NCI-H128 (cell line): ENCODE results near the gene SDHAF2.
"Not testable (repeated sequence)": the region's sequence is repeated elsewhere in the genome, so short reads cannot be mapped to it uniquely, and the experiment has no call there.

Source experiments
- DNase-seq: peaks from one replicate; lab custom pipeline; 2025; ENCODE audit not compliant: unreplicated experiment; lab: John Stamatoyannopoulos, UW

SDHAF2 gene

DNA sequence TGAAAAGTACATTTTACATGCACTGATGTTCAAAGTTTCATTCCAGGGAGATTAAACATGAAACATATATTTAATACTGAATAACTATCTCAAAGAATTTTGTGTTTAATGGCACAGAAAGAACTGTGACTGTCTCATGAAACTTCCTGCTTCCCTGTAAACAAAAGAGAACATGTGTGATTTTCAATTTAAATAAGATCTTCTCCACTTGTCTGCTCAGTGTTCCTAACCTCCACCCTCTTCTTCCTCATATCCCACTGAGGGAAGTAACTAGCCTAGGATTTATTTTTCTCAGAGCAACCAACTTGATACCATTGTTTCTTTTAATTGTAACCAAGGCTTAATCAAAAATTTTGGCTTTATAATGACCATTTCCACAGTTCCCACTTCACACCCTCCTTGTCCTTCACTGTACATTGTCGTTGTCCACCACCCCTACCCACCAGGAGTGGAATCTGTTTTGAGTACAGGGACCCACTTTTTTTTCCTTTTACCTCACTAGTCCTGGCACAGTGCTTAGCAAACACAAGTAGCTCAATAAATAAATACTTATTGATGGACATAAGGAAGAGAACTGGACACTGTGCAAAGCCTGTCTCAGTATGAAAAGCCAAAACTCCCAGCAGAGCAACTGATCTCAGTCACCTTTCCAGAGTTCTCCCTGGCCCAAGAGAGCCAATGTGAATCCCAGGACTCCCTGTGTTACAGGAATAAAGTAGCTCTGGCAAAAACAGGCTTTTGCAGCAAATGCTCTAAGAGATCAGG lies 4.4 kb upstream of the SDHAF2 start:
- no peak for DNase-seq

DNA sequence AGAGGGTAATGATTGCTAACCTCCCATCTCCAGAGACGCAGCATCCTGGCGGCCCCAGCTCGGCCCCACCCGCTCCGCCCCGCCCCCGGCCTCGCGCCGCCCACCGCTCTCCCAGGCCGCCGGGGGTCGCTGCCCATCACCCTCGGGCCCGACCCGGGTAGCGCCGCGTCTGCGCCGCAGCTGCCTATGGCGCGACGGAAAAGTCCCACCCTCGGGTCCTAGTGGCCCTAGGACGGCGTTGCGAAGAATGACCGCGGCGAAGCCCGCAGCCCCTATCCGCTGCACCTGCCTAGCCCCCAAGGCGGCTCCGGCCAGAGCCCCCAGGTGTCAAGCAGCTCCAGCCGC lies 606 bp upstream of the SDHAF2 start:
- DNase-seq: peak; percentile 14

DNA sequence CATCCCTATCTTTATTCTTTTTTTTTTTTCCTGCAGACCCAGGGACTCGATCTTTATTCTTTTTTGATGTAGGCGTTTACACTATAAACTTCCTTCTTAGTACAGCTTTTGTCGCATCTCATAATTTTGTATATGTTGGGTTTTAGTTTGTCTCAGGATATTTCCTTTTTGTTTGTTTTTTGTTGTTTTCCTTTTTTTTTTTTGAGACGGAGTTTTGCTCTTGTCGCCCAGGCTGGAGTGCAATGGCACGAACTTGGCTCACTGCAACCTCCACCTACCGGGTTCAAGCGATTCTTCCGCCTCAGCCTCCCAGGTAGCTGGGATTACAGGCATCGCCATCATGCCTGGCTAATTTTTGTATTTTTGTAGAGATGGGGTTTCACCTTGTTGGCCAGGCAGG lies 915 bp downstream of the SDHAF2 start:
- DNase-seq: not testable (repeated sequence)

DNA sequence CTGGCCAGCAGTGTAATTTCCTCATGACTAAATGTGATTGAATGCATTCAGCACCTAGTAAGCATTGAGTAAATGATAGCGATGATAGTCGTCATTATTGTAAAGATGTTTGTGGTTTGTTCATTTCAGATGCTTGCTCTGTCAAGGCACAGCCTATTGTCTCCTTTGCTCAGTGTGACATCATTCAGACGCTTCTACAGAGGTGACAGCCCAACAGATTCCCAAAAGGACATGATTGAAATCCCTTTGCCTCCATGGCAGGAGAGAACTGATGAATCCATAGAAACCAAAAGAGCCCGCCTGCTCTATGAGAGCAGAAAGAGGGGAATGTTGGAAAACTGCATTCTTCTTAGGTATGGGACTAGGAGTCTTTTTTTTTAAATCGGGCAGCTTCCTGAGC lies 7.6 kb downstream of the SDHAF2 start:
- no peak for DNase-seq

DNA sequence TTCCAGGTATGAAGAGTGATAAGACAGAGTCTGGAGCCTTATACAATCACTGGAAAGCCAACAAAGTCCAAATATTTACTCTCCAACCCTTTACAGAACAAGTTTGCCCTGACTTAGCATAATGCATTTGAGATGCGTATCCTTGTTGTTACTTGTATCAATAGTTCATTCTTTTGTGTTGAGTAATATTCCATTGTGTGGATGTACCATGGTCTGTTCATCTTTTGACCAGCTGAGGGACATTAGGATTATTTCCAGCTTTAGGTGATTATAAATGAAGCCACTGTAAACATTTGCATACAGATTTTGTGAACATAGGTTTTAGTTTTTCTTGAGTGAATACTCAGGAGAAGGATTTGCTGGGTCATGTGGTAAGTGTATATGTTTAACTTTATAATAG lies 9.7 kb downstream of the SDHAF2 start:
- no peak for DNase-seq

DNA sequence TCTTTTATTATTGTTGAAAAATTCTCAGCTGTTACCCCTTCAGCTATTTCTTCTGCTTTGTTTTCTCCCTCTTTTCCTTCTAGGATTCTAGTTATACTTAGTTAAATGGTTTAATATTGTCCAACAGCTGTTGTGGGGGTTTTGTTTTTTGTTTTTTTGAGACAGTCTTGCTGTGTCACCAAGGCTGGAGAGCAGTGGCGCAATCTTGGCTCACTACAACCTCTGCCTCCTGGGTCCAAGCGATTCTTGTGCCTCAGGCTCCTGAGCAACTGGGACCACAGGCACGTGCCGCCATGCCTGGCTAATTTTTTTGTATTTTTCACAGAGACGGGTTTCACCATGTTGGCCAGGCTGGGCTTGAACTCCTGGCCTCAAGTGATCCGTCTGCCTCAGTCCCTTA lies 12.7 kb downstream of the SDHAF2 start:
- DNase-seq: no peak

DNA sequence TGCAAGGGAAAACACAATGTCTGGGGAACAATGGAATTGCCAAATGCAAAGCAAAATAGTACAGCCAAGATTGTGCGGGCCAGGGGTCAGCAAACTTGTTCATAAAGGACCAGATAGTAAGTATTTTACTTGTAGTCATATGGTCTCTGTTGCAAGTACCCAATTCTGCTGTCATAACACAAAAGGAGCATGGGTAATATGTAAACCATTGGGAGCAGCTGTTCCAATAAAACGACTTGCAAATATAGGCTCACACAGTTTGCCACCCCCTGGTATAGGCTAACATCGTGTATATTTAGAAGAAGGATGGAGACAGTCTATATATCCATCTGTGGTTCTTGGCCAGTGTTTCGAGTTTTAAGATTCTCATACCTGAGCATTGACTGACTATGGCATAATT lies 15.6 kb downstream of the SDHAF2 start:
- no peak for DNase-seq

DNA sequence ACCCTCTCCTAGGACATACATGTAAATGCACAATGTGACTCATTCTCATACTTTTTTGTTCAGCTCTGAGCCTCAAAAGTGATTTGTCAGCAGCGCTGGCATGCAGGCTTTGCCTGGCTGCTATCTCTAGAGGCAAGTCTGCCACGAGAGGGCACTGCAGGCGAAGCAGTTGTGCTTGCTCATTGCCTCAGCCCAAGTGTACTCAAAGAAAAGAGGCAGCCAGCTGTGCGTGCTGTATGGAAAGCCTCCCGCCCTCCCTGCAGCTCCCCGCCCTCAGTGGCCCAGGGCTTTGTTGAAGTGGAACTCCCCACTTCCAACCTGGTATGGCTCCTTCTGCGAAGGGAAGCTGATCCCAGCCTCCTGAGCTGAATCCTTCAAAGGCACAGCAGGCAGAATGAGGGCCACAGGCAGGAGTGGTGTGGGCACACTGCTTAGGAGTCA lies 16.3 kb downstream of the SDHAF2 start:
- peak; percentile 81 for DNase-seq

DNA sequence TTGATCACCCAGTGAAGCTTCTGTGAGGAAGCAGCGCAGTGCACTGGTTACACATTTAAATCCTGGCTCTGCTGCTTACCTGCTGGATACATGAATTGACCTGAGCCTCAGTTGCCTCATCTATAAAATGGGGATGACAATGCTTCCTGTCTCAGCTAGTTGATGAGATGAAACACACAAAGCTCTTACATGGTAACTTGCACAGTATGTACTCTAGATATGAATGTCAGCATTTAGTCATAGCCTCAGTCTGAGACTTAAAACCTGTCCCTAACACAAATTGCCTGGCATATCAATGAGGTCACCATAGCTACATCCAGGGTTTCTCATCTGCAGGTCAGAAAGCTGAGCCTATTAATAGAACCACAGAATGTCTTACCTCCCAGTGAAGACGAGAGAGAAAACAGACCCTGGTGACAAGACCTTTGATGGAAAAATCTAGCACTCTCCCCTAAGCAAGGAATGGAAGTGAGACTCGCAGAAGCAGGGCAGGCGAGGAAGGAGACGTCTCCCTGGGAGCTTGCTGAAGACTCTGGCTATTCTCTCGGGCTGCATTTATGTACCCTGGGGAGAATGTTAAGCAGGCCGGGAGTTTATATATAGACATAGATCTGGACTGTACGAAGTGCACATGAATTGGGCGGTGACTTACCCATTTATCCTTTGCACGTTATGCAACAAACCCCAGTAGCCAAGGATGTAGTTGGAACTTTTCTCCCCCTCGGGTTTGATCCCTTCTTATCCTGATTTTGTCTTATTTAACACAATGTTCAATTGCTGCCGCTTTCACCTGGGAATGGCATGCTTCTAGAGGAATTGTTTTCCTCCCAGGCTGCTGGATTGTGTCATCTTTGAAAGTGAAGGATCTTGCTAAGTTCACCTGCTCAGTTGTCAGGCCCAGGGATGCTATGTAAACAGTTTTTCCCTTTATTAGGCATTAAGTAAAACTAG lies 18.0 kb downstream of the SDHAF2 start:
- no peak for DNase-seq

DNA sequence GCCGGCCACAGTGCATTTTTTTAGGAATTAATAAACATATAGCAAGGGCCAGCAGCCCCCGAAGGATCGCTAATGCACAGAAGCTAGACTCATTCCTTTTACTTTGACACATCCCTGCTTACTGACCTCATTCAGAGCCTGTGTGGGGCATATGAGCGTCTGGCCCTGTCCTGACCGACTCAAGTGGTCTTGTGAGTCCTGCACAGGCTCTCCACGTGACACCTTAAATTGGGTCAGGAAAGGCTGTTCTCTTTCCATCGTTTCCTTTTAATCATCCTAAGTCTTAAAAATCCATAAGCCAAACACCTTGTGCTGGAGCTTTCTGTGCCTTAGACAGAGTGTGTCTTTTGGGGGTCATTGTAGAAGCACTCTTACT lies 18.6 kb downstream of the SDHAF2 start:
- DNase-seq: no peak

DNA sequence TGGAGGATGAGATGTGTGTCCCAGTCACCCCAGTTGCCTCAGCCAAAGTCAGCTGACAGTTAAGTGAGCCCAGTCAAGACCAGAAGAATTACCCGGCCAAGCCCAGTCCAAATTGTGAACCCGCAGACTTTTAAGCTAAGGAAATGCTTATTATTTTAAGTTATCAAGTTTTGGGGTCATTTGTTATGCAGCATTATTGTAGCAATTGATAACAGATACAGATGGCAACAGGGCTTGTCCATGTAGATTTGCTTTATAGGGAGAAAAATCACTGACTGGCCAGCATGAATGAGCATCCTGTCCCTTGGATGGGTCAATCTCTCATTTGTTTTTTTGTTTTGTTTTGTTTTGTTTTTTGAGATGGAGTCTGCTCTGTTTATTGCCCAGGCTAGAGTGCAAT lies 22.9 kb downstream of the SDHAF2 start:
- no peak for DNase-seq

DNA sequence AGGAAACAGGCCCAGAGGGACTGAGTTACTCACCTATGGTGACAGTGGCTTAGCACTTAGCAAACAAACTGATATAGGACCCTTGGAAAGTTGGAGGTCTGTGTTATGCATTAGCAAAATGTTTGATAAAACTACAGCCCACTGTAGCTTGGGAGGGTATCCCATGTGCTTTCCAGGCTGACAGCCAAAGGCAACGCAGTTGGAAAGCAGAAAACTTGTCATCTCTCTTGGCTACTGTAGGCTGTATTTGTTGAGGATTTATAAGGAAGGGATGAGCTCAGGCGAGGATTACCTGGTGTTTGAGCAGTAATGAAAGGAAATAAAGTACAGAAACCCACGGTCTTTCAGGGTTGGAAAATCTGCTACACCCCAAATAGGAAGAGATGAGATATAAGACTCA lies 23.8 kb downstream of the SDHAF2 start:
- DNase-seq: no peak

DNA sequence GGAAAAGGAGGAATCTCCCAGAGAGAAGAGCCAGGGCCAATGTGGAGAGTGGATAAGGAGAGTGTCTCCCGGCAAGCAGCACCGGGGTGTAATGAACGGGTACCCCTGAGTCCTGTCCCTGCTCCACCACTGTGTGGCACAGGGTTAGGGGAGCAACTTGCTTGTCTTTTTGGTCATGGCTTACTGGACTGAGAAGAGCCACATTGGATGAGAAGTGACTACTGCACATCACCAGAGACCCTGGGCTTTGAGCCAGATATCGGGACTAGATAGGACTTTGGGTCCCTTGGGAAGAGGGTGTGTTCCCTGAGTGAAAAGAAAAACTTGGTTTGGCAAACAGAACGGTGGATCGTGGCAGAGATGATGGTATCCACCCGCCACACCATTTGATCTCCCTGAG lies 24.6 kb downstream of the SDHAF2 start:
- DNase-seq: no peak

DNA sequence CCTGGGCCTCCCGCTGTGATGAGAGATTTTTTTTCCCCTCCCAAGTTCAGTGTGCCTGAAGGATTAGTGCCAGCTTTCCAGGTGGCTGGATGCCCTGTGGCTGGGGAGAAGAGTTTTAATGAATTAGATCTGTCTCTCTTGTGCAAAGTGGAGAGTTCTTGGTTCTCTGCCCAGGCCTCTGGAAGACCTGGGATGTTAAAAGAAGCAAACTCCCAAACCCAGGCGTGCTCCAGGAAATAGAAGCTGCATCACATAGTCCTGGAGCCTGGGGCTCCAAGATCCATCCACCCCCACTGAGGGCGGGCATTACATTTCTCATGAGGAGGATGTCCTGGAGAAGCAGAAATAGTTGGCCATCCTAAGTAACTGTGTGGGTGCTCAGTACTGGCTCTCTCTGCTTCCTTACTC lies 30.6 kb downstream of the SDHAF2 start:
- DNase-seq: no peak

DNA sequence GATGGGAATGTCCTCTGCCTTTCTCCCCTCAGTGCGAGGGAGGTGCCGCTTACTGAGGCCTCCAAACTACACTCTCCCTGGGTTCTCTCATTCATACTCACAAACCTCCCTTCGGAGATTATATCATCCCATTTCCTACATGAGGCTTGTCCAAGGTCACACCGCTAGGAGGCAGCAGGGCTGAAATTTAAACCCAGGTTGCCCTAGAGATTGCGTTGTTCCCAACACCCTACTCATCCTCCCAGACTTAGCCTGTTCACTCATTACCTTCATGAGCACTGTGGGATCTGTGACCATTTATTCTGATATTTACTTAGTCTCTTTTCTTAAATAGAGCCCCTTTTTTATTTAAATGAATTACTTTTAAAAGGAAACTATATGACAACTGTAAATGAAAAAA lies 31.1 kb downstream of the SDHAF2 start:
- DNase-seq: no peak

DNA sequence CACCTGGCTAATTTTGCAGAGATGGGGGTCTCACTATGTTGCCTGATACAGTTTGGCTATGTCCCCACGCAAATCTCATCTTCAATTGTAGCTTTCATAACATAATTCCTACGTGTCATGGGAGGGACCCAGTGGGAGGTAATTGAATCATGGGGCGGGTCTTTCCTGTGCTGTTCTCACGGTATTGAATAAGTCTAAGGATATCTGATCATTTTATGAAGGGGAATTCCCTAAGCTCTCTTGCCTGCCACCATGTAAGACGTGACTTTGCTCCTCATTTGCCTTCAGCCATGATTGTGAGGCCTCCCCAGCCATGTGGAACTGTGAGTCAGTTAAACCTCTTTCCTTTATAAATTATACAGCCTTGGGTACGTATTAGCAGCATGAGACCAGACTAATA lies 37.7 kb downstream of the SDHAF2 start:
- DNase-seq: not testable (repeated sequence)

DNA sequence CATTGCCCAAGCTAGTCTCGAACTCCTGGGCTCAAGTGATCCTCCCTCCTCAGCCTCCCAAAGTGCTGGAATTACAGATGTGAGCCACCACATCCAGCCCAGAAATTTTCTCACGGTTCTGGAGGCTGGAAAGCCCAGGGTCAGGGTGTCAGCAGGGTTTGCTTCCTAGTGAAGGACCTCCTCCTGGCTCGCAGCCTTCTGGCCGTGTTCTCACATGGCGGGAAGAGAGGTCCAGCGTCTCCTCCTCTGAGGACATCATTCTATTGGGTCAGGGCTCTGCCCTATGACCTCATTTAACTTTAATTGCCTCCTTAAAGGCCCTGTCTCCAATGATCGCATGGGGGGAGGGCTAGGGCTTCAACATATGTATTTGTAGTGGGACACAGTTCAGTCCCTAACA lies 38.1 kb downstream of the SDHAF2 start:
- no peak for DNase-seq

DNA sequence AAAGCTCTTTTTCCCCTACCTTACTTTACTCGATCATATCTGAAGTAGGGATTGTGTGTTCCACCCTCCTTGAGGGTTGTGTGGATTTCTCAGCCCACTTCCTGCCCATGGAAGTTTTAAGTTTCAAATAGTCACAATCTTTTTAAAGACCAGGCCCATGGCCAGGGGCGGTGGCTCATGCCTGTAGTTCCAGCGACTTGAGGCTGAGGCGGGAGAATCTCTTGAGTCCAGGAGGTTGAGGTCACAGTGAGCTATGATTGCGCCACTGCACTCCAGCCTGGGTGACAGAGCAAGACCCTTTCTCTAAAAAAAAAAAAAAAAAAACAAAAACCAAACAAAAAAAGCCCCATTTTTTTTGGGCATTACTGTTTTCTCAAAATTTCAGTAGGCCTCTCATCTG lies 42.4 kb downstream of the SDHAF2 start:
- no peak for DNase-seq

DNA sequence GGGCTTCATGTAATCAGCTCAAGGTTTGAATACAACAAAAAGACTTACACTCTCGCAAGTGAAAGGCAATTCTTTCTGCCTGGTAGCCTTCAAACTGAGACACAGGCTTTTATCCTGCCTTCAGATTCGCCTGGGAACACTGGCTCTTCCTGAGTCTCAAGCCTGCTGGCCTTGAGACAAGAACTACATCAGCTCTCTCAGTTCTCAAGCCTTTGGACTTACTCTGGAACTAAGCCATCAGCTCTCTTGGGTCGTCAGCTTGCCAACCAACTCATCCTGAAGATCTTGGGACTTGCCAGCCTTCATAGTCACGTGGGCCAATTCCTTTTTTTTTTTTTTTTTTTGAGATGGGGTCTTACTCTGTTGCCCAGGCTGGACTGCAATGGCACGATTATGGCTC lies 42.9 kb downstream of the SDHAF2 start:
- DNase-seq: no peak

DNA sequence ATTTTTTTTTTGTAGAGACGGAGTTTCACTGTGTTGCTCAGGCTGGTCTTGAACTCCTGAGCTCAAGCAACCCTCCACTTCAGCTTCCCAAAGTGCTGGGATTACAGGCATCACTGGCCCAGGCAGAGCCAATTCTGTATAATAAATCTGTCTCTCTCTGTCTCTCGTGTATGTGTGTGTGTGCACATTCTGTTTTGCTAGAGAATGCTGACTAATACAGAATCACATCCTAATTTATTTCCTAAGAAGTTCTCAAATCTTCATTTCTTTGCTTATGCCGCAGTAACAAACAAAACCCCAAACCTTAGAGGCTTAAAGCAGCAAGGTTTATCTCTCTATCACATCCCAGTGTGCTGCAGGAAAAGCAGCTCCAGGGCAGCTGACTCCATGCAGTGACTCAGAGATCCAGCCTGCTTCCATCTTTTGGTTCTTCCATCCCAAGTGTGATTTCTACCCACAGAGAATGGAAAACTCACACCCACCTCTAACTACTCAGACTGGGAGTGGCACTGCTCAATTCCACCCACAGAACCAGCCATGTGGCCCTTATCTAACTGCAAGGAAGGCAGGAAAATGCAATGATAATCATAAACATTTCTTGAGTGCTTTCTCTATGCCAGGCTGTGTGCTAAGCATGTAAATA lies 43.6 kb downstream of the SDHAF2 start:
- DNase-seq: no peak

DNA sequence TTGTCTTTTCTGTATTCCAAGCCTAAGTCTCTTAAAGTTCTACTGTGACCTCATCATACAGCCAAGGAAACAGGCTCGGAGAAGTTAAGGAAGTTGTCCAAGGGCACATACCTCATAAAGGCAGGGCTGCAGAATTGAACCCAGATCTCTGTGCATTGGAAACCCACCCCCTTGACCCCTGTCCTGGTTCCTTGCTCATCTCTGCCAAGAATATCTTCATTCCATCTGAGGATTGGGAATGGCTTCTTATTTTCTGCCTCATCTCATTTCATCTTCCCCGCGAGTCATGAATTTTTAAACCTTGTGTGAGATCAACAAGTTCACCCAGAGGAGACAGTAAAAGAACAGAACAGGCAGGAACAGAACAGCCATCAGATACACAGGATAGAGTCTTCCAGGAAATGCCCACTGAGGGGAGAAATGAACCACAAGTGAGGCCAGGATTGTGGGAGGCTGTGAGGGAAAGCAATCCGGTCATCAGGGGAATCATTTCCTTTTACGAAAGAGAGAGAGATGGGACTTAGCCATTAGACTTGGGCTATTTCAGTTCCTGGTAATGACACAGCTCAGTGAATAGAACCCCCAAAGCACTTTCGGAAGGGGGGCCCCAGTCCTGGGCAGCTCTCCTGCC lies 44.2 kb downstream of the SDHAF2 start:
- no peak for DNase-seq
